Activated naive CD4-positive, alpha-beta T cell treated with anti-CD3 and anti-CD28 coated beads, Interleukin-2, amount 50 U/mL, for 72 hours (primary cell): Measurements from ENCODE around the gene ARHGEF3. TPM values are rescaled to one million over a fixed set of nuclear protein-coding genes. Genes with fewer than 3 reads are reported as not detected.

ENCODE experiments used
- ATAC-seq, 2 donors: fragments of 150-1000 bp; cut with Tn5 transposase; 2 replicates each; pipeline ENCODE4 v1.10.0; 2021; ENCODE audit warnings: mild to moderate bottlenecking in 2 of 2, moderate library complexity in 2 of 2
- DNase-seq, 2 donors: peaks; one replicate each; pipeline ENCODE4 v3.0.0; 2021 to 2022; ENCODE audit warnings: low spot score in 2 of 2
- H3K27ac Mint-ChIP-seq, 2 donors: one replicate each; pipeline ENCODE4 v1.8.0; 2022; ENCODE audit warnings: mild to moderate bottlenecking in 2 of 2, mixed read lengths in 2 of 2
- H3K36me3 Mint-ChIP-seq, 2 donors: one replicate each; pipeline ENCODE4 v1.8.0; 2022; ENCODE audit warnings: mixed read lengths in 2 of 2
- H3K9me3 Mint-ChIP-seq, 2 donors: one replicate each; pipeline ENCODE4 v1.8.0; 2022; ENCODE audit warnings: mixed read lengths in 2 of 2
- total RNA-seq, 2 donors: library from RNA; stranded (reverse); gene quantifications; one replicate each; pipeline ENCODE4 v1.2.3, GENCODE V29; 2022

Gene ARHGEF3, protein sequence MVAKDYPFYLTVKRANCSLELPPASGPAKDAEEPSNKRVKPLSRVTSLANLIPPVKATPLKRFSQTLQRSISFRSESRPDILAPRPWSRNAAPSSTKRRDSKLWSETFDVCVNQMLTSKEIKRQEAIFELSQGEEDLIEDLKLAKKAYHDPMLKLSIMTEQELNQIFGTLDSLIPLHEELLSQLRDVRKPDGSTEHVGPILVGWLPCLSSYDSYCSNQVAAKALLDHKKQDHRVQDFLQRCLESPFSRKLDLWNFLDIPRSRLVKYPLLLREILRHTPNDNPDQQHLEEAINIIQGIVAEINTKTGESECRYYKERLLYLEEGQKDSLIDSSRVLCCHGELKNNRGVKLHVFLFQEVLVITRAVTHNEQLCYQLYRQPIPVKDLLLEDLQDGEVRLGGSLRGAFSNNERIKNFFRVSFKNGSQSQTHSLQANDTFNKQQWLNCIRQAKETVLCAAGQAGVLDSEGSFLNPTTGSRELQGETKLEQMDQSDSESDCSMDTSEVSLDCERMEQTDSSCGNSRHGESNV
- 10 to 100 TPM; 35.7 to 54.0 TPM for total RNA-seq

DNA sequence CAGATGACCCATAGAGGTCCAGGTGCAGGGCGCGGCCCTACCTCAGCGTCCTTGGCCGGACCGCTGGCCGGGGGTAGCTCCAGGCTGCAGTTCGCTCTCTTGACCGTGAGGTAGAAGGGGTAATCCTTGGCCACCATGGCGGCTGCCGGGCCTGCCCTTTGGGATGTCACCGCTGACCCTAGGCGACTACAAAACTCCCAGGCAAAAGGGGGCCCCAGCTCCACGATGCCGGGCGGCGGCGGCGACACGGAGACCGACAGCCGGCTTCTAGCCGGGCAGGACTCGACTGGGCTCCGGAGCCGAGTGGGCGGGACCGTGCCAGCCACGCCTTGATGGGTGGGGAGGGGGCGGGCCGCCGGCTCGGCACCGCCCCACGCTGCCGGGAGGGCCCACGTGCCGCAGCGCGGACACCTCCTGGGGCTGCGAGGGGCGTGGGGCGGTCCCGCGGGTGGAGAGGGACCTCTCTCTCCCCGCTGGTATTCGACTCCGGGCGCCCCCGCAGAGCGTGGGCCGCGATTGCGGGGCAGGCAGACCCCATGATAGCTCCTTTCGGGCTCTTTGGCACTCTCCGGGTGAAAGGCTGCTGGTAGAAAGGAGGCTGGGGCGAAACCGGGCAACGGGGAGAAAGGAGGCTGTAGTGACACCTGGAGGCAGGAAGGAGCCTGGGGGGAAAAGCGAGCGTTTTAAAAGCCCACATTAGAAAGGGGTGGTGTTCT is at the start of gene ARHGEF3:
ARHGEF3 (minus strand) TSS at position 288 of the 716 bp plus-strand sequence; CDS start at position 137, 151 bp downstream.
- ATAC-seq (peak; percentile 78 to 86), DNase-seq (peak; percentile 81 to 88)
- H3K9me3 Mint-ChIP-seq, result no peaks in the 10 kb centered on the region
- H3K36me3 Mint-ChIP-seq, result peaks cover 7 to 19% of the 10 kb centered on the region in 2 donors
- peak within 1 kb of the TSS; percentile 66 to 95 for H3K27ac Mint-ChIP-seq

DNA sequence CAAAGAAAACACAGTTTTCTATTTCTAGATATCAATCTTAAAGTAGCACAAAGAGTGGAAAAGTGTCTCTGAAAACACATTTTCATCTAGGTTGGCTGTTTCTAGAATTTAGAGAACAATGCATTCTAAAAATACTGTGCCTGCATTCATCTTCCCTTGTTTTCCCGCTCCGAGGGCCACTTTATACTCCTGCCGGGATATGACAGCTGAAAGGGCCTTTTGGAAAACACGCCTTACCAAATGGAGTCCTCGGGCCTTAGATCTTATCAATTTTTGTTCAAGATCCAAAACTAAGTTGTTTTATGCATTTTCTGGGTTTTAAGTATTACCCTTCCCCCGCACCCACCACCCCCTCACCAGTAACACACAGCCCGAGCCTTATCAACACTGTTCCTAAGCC is 47.9 kb upstream of the ARHGEF3 start:
- no peak for ATAC-seq
- no peak for DNase-seq
- peaks cover 7 to 9% of the 10 kb centered on the region in 2 donors for H3K9me3 Mint-ChIP-seq
- H3K27ac Mint-ChIP-seq, result no peak overlapping the region
- H3K36me3 Mint-ChIP-seq, result peaks cover 9 to 14% of the 10 kb centered on the region in 2 donors

DNA sequence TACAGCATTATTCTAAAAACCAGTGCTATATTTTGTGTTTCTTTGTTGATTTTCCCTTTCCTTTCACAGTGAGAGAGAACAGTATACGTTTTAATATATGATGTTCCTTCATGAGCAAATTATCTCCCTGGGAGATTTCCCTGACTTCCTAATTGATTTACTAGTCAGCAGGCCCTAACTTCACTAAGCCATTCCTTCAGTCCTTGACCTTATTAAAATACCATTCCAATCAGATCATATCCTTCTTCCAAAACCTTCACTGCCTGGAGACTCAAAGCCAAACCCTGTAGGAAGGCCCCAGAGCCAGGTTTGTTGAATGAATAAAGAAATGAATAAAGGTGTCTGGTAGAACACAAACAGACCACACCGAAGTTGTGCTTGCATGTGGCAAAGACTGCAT is 43.8 kb upstream of the ARHGEF3 start:
- no peak overlapping the region for H3K27ac Mint-ChIP-seq
- H3K9me3 Mint-ChIP-seq, result peaks cover 7 to 9% of the 10 kb centered on the region in 2 donors
- DNase-seq (no peak), ATAC-seq (no peak)
- peaks cover 9 to 15% of the 10 kb centered on the region in 2 donors for H3K36me3 Mint-ChIP-seq

DNA sequence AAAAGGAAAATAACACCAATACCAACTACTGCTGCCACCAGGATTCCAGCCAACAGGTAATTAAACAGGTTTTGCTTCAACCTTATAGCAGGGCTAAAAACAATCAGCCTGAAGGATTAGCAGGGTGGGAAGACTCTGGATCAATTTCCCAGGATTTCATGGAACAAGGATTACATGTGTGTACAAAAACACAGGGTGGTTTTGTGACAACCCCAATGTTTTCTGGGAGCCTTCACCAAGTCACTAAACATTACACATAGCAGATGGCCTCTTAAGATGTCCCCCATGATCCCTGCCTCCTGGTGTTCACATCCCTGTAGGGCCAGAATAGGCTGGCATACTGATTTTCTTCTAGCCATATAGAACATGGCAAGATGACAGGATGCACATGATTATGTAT is 42.8 kb upstream of the ARHGEF3 start:
- no peak overlapping the region for H3K27ac Mint-ChIP-seq
- H3K9me3 Mint-ChIP-seq, result peaks cover 7 to 9% of the 10 kb centered on the region in 2 donors
- DNase-seq, result no peak
- peaks cover 9 to 15% of the 10 kb centered on the region in 2 donors for H3K36me3 Mint-ChIP-seq
- no peak for ATAC-seq

DNA sequence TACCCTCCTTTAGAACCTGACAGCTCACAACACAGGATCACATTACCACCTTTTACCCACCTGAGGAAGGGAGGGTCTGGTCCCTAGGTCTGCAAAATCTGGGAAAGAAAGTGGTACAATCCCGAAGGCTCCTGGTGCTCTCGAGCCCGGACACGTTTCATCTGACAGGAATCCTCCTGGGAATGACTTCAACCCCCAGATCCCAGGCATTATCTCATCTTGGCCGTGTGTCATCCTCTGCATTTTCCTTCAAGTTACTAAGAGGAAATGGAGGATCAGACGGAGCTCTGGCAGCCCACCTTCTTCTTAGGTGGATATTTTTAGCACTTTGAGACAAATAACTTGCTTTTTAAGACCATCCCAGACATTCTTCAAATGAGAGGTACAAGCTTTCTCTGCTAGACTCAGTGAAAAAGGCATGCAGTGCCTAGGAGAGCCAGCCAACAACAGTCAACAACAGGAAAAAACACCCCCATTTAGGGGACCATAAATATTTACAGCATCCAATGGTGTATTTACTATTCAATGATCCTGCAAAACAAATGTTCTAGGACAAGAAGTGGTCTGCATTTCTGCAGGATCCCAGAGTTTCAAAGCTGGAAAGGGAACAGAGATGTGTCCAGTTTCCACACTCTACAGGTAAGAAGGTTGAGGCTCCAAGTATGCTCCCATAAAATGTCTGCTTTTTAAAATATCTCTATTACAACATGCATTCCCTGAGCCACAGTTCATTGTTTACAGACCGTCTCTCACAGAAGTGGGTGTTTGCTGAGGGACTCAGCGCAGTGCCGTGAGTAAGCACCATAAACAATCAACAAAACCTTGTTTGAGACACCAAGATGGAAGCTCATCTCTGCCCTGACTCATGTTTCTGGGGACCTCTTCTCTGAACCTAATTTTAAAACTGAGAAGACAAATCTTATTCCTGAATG is 38.3 kb upstream of the ARHGEF3 start:
- DNase-seq (no peak), ATAC-seq (no peak)
- H3K27ac Mint-ChIP-seq, result no peak overlapping the region
- H3K9me3 Mint-ChIP-seq, result no peaks in the 10 kb centered on the region
- H3K36me3 Mint-ChIP-seq, result peaks cover 0 to 4% of the 10 kb centered on the region in 2 donors

DNA sequence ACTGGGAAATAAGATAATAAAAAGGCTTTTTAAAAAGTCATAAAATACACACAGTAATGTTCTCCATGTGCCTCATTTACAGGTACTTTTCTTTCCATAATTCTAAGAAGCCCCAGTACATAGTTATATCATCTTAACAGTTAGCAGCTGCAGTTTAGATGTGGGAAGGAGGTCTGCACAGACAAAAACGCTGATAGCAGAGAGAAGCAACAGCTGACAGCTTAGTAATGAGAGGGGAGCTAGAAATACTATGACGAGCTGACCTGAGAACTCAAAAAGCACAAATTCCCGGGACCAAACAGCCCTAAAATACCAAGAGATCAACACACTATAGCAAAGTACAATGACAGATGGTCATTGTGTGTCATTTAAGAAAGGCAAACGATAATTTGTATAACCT is 36.7 kb upstream of the ARHGEF3 start:
- Mint-ChIP-seq H3K36me3 (no peaks in the 10 kb centered on the region), H3K27ac (no peak overlapping the region), H3K9me3 (no peaks in the 10 kb centered on the region)
- ATAC-seq (no peak), DNase-seq (no peak)

DNA sequence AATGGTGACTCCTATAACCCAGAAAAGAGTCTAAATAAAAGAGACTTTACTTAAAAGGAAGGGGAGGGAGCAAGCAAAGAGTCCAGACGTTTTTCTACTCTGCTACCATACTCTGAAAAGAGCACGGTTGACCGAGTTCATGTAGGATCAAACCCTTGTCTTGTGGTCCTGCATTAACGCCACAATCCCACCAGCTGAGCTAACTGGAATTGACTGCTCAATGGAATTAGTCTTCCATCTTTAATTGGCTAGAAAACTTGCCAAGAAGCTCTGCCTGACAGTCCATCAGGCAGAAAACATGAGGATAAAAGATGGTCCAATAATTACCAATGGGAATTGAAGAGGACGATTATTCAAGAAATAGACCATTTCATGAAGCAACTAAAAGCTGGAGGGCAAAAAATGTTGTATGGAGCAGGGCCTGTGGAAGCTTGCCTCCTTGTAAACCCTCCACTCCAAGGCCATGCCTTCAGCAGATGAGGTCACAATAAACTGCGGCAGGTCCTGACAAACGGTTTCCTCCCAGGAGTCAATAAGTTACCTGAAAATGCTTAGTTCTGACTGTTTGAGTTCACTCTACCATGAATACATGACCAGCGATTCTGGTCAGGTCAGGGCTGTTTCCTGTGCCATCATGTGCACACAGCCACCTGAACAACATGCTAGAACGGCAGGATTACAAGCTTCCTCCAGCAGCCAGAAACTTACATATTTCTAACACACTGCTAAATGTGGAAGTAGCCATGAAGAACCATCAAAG is 35.6 kb upstream of the ARHGEF3 start:
- Mint-ChIP-seq H3K36me3 (no peaks in the 10 kb centered on the region), H3K27ac (no peak overlapping the region), H3K9me3 (no peaks in the 10 kb centered on the region)
- peak in 1 of 2 donors; percentile 47 for ATAC-seq
- DNase-seq, result no peak

DNA sequence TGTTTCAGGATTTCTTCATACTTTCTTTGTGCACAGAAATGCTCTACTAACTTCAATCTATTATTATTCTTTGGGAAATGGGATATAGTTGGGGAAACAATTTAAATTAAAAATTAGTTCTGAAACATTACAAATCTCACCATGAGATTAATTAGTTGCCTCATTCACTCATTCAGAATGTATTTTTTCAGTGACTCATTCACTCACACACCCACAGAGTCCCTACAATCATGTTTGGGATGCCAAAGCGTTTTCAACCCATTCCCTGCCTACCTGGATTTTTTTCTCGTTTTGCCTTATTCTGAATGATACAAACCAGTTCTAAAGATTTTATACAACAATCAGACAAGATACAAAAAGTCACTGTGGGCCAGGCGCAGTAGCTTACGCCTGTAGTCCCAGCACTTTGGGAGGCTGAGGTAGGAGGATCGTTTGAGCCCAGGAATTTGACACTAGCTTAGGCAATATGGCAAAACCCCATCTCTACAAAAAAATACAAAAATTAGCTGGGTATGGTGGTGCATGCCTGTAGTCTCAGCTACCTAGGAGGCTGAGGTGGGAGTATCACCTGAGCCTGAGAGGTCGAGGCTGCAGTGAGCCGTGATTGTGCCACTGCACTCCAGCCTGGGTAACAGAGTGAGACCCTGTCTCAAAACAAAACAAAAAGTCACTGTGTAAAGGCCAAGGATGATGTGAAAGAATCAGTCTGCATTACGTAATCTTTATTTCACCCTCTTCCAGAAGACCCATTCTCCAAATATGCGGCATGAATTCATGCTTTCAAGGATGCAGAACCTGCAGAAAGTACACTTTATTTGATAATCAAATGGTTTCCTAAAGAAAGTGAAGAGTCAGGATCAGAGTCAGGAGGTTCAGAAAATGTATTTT is 34.8 kb upstream of the ARHGEF3 start:
- DNase-seq (no peak), ATAC-seq (no peak)
- H3K36me3 Mint-ChIP-seq, result no peaks in the 10 kb centered on the region
- H3K9me3 Mint-ChIP-seq, result no peaks in the 10 kb centered on the region
- H3K27ac Mint-ChIP-seq, result no peak overlapping the region

DNA sequence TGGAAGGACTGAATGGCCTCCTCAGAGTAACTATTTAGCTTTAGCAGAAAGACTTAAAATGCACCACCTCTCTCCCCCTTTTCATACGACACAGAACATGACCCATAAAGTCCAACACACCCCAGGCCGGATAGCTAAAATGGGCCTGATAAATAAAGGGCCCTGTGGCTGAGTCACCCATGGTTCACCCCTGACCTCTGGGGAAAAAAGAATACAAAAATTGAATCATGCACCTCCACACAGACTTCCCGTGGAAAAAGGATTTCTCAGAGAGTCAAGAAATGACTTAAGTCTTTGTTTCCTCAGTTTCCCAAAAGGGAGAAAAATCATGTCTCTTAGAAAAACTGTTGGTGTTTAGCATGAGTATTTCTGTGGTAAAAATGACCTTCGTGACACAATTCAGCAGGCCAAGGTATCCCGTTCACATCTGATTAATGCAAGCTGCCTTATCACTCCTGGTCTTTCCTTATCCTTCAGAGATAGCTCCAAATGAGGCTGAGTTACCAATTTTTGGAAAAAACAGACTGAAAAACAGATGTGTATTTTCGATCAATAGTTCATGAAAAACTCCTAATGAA is 34.0 kb upstream of the ARHGEF3 start:
- no peak for ATAC-seq
- Mint-ChIP-seq H3K27ac (no peak overlapping the region), H3K9me3 (peaks cover 0 to 3% of the 10 kb centered on the region in 2 donors), H3K36me3 (no peaks in the 10 kb centered on the region)
- no peak for DNase-seq

DNA sequence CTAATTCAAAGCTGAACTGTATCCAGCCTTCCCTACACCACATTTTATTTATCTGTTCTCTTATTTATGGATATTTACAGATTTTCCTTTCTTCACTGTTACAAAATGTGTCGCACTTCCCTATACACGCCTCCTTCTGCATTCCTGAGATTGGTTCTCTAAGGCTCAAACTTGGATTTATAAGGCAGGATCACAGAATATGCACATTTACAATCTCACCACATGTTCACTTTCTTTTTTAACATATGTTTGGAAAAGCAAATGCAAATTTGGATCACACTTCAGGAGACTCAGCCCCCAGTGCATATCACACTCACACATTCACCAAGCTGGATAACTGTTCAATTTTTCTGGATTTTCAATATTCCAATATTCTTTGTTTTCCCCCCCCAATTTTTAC is 31.8 kb upstream of the ARHGEF3 start:
- Mint-ChIP-seq H3K36me3 (no peaks in the 10 kb centered on the region), H3K9me3 (peaks cover 0 to 5% of the 10 kb centered on the region in 2 donors), H3K27ac (no peak overlapping the region)
- DNase-seq (no peak), ATAC-seq (no peak)

DNA sequence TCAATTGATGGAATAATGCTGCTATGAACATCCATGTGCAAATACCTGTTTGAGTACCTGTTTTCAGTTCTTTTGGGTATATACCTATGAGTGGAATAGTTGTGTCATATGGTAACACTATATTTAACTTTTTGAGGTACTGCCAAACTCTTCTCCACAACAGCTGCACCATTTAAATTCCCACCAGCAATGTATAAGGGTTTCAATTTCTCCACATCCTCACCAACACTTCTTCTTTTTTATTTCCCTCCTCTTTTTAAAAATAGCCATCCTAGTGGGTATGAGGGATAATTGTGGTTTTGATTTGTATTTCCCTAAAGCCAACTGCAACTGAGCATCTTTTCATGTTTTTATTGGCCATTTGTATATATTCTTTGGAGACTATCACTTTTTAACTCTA is 31.3 kb upstream of the ARHGEF3 start:
- ATAC-seq (no peak), DNase-seq (no peak)
- Mint-ChIP-seq H3K36me3 (no peaks in the 10 kb centered on the region), H3K27ac (no peak overlapping the region), H3K9me3 (peaks cover 0 to 5% of the 10 kb centered on the region in 2 donors)

DNA sequence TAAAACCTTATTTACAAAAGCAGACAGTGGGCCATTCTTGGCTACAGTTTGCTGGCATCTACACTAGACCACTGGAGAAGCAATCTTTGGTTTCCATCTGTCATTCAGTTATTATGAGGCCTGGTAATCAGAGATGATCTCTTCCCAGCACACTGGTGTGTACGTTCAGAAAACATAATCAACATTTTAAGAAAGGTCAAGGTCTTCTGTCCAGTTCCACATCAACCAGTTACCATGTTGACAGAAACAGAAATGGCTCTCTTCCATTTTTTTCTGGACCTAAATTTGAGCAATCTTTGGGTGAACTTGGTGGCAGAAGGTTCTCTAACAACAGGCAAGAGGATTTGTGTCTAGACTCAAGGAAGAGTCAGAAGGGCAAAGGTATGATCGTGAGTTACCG is 29.8 kb upstream of the ARHGEF3 start:
- Mint-ChIP-seq H3K27ac (no peak overlapping the region), H3K9me3 (peaks cover 0 to 5% of the 10 kb centered on the region in 2 donors), H3K36me3 (no peaks in the 10 kb centered on the region)
- ATAC-seq (no peak), DNase-seq (no peak)

DNA sequence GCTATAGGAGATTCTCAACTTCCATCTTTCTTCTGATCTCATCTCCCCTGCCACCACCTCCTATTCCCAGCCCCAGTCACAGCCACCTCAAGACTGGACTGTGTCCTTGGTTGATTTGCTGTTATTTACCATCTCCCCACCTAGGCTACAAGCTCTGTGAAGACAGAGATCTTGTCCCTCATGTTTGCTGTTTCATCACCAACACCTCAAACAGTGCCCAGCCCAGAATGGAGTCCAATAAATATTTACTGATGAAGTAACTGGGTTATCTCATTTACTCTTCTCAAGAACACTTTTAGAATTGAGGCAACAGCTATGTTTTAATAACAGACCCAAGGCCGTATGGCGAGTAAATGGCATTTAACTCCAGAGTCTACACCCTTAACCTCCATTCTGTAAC is 29.1 kb upstream of the ARHGEF3 start:
- Mint-ChIP-seq H3K27ac (no peak overlapping the region), H3K36me3 (no peaks in the 10 kb centered on the region), H3K9me3 (peaks cover 0 to 5% of the 10 kb centered on the region in 2 donors)
- no peak for ATAC-seq
- no peak for DNase-seq

DNA sequence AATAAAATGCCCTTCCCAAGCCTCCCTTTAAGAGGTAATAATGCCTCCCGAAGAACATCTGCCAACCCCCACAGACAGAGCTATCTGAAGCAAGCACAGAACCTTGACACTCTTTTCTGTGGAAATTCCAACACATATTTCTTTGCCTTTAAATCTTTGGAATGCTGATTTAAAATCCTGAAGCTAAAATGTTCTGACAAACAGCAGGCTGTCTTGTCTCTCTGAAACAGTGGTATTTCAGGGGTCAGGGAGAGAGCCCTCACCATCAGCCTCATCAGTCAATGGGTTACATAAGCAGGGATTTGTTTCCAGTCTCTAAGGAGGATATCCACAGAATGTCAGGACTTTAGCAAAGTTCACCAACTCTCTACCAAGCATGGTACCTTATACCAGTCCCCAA is 27.8 kb upstream of the ARHGEF3 start:
- Mint-ChIP-seq H3K36me3 (no peaks in the 10 kb centered on the region), H3K27ac (no peak overlapping the region)
- ATAC-seq, result no peak

More for the DNA sequence above, 27.8 kb upstream of the ARHGEF3 start:
- no peak for DNase-seq
- H3K9me3 Mint-ChIP-seq, result peaks cover 0 to 5% of the 10 kb centered on the region in 2 donors
